Measurements from ENCODE around the gene PRSS38.

PRSS38 gene

GRCh38 chr1:227796359-227796915, 19.0 kb upstream of the PRSS38 start:
- TF ChIP-seq CTCF (IDR thresholded peaks at IDR 0.05): no peak

GRCh38 chr1:227797144-227797543, 18.3 kb upstream of the PRSS38 start:
- TF ChIP-seq CTCF (IDR thresholded peaks at IDR 0.05): no peak

- TF ChIP-seq CTCF (IDR thresholded peaks at IDR 0.05): no peak
These were observed 17.9 kb upstream of the PRSS38 start for GRCh38 chr1:227797625-227798024.

GRCh38 chr1:227798078-227798802, 17.2 kb upstream of the PRSS38 start:
- no peak for TF ChIP-seq CTCF (IDR thresholded peaks at IDR 0.05)

- TF ChIP-seq CTCF (IDR thresholded peaks at IDR 0.05): no peak
These were observed 15.7 kb upstream of the PRSS38 start for GRCh38 chr1:227799756-227800155.

GRCh38 chr1:227803933-227804332, 11.5 kb upstream of the PRSS38 start:
- no peak for TF ChIP-seq CTCF (IDR thresholded peaks at IDR 0.05)

GRCh38 chr1:227805606-227806197, 9.8 kb upstream of the PRSS38 start:
- no peak for TF ChIP-seq CTCF (IDR thresholded peaks at IDR 0.05)
